ENCODE measurements around the gene DUSP10.

Gene DUSP10

DNA sequence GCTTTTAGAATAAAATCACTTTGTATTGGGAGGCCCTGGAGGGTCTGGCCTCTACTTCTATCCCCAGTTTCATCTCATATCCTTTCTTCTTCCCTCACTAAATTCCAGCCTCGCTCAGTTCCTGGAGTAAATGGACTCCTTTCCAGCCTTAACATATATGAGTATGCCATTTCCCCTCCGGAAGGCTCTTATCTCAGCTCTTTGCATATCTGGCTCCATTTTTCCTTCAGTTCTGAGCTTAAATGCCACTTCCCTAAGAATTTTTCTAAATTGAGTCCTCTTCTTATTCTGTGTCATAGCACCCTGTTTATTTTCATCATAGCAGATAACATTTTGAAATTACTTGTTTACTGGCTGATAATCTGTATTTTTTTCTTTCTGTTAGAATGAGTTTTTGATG lies 20.2 kb upstream of the DUSP10 start:
- no peak for DNase-seq (ENCODE audit: low spot score)

DNA sequence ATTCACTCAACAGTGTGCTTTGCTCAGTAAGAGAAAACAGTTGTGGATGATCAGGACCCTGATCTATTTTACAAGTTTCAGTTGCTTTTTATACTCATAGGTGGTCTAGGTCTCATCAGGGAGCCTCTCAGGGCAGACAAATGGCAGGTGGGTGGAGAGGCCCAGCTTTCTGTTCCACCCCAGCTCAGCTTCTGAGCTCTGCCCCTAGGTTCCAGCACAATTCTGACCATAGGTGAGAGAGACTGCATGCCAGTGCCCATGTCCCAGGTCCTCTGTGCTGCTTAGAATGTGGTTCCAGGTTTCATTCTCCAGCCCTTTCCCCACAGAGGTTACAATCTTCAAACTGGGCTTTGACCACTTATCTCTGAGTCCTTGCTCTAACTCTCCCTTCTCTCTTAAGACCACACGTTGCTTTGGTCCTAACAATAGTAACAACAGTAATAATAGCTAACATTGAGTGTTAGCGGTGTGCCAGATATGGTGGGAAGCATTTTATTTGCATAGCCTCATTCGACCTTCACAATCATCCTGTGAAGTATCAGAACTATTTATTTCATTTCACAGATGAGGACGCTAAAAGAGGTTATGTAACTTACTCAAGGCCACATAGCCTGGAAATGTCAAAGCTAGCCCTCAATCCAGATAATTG lies 19.6 kb upstream of the DUSP10 start:
- no peak for DNase-seq (ENCODE audit: low spot score)

- DNase-seq (ENCODE audit: low spot score): no peak
Measured at GRCh38 chr1:221760911-221761310, 19.0 kb upstream of the DUSP10 start.

- no peak for DNase-seq (ENCODE audit: low spot score)
Measured at GRCh38 chr1:221759436-221759835, 17.5 kb upstream of the DUSP10 start.

DNA sequence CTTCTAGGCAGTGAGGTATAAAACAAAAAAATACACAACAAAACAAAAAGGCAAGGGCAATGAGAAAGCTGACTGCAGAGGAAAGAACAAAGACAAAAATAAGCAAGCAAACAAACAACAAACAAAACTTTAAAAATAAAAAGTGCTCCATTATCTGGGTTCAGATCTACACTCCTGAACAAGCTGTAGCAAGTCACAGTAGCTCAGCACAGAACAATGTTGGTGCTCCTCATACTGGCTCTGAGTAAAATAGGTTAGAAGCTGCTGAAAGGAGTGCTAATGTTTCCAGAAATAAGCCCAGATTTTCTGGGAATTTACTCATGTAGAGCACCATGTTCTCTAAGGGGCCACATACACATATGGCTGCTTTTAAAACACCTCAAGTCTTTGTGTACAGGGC lies 16.6 kb upstream of the DUSP10 start:
- no peak for DNase-seq (ENCODE audit: low spot score)

GRCh38 chr1:221756830-221757551 lies 15.1 kb upstream of the DUSP10 start:
- no peak for DNase-seq (ENCODE audit: low spot score)

- no peak for DNase-seq (ENCODE audit: low spot score)
Measured at GRCh38 chr1:221753828-221754188, 11.9 kb upstream of the DUSP10 start.

- DNase-seq (ENCODE audit: low spot score): no peak
Measured at GRCh38 chr1:221751226-221751887, 9.5 kb upstream of the DUSP10 start.

DNA sequence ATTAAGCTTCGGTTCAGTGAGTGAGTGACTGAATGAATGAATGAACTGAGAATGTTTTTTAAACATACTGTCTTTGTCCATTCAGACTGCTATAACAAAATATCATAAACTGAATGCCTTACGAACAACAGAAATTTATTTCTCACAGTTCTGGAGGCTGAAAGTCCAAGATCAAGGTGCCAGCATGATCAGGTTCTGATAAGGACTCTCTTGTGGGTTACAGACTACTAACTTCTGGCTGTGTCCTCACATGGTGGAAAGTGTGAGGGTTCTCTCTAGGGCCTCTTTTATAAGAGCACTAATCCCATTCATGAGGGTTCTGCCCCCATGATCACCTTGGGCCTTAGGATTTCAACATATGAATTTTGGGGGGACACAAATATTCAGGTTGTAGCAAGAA lies 7.1 kb upstream of the DUSP10 start:
- DNase-seq (ENCODE audit: low spot score): no peak

DNA sequence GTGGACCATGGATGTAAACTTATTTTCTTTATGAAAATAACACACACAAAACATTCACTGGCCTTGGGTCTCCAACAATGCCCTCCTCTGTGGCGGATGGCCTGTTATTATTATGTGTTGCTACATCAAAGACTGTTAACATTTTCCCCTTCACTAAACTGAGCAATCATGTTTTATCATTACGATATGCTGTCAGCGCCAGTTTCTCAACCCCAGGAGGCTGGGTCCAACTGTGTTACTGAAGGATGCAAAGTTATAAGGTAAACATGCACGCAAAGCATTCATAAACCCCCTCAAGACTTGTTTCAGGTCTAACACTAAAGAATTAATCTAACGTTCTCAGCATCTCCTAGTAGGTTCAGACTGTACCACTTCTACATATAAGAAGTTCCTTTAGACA lies 6.0 kb upstream of the DUSP10 start:
- DNase-seq (ENCODE audit: low spot score): no peak

GRCh38 chr1:221743416-221744208 lies 1.7 kb upstream of the DUSP10 start:
- no peak for DNase-seq (ENCODE audit: low spot score)

GRCh38 chr1:221742555-221743415 lies 896 bp upstream of the DUSP10 start:
- peak; percentile 68 for DNase-seq (ENCODE audit: low spot score)

DNA sequence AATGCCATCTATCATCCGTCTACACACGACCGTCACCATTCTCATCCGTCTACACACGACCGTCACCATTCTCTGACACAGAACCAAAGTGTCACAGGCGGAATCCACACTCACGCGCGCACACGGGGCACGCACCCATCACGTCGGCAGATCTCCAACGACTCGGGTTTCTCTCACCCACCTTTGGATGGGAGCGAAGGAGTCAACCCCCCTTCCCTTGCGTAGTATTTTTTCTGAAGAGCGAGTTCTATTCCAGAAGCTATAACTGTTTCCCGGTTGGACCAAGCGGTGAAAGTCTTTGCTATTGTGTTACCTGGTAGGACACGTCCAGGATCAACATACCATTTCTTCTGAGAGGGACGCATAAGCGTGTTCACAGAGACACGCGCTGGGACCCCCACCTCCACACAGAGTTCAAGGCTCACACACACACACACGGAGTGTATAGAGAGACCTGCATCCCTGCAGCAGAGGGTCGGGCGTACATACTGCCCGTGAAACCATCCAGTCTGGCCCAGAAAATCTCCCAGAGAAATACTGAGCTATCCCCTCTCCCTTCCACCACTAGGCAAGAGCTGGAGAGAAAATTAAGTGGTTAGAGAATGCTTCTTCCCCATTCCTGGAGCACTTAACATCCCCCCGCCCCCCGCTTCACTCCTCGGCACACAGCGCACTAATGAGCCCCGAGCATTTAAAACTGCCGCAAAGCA lies 741 bp downstream of the DUSP10 start:
- DNase-seq (ENCODE audit: low spot score): no peak

GRCh38 chr1:221740369-221740992 lies 1.4 kb downstream of the DUSP10 start:
- no peak for DNase-seq (ENCODE audit: low spot score)

- DNase-seq (ENCODE audit: low spot score): no peak
Measured at GRCh38 chr1:221739677-221740025, 2.2 kb downstream of the DUSP10 start.

DNA sequence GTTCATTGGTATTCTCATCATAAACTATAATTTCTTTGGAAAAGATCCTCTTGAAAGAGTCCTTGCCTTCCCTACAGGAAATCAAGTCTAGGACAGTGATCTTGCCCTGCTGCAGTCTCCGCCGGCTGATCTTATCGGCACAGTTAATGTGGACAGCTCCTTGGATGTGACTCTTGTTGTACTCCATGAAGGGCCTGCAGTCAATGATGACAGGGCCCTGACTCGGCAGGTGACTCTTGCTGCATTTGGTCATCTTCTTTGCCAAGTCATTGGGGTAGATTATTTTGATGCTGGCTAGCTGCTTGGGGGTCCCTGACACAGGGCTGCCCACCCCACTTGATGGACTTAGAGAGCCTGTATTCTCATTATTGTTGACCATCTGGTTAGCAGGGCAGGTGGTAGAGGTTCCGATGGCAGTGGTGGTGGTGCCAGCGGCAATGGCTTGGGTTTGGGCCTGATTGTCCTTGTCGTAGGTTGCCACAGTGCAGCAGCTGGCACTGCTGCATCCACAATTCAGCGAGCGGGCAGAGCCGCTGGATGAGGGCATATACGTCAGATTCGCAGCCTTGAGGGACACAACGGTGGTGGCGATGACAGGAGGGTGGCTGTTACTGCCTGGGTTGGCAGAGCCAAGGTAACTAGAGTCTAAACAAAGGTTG lies 2.7 kb downstream of the DUSP10 start:
- DNase-seq (ENCODE audit: low spot score): no peak

GRCh38 chr1:221736714-221737113 lies 5.2 kb downstream of the DUSP10 start:
- no peak for DNase-seq (ENCODE audit: low spot score)

DNA sequence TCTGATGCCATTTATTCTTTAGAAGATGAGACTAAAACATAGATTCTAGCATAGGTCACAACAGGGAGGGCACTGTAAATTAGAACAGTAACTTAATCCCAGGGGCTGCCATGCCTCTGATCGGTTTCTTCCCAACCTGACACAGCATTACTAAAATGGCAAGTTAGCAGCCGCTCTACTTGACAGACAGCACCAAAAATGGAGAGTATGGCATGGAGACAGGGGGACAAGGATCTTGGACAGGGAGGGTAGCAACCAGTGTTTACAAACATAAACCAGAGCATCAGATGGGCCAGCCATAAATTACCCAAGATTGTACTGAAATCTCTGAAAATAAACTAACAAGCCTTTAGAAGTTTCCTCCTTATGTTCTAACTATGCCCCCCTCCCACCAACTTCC lies 5.9 kb downstream of the DUSP10 start:
- no peak for DNase-seq (ENCODE audit: low spot score)

DNA sequence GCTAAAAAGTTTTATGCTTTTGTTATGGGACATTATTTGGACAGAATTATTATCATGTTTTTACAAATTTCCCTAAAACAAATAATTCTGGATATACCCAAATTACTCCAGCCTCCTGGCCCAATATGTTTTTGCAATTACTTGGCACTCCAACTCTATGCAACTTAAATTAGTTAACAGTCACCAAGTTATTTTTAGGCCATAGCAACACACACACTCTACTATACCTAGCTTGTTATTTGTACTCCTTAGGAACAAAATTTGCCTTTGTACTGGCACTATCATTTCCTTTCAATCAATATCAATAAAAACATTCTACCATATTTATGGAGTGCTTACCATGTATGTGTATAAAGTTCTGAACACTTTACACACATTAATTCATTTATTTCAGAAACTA lies 7.7 kb downstream of the DUSP10 start:
- no peak for DNase-seq (ENCODE audit: low spot score)

DNA sequence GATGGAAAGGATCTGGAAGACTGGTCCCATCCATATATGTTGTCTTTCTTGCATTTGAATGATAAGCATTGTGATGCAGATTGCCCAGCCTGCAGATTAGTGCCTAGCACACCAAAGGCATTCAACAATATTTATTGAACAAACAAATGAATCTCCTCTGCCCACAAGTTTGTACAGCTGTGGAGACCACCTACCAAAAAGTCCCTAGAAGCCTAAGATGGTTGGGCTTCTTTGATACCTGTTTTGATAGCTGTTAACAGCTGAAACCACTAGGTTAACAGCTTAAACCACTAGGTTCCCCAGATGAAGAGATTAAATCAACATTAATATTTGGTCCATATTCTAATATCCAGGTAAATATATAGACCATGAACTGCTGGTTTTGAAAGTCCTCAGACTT lies 9.8 kb downstream of the DUSP10 start:
- DNase-seq (ENCODE audit: low spot score): no peak

Data from putamen (tissue), 1 donor.